GM23338 (cell line): ENCODE results near the gene DRD2.

Source experiments
- CREB1 ChIP-seq: fragments of 250-450 bp; sonication (Bioruptor Pico); IDR thresholded peaks from 2 replicates; pipeline ENCODE4 v1.5.0; 2020; ENCODE audit warnings: low read depth, mild to moderate bottlenecking, moderate library complexity
- ETS1 ChIP-seq: IDR thresholded peaks from 2 replicates; pipeline ENCODE4 v1.6.1; 2016; ENCODE audit warnings: antibody characterized with exemption
- EZH2 ChIP-seq: fragments of 200-600 bp; sonication (generic); IDR thresholded peaks from one replicate; pipeline ENCODE4 v1.8.0; 2017; ENCODE audit warnings: antibody characterized with exemption, mild to moderate bottlenecking, low read depth; ENCODE audit not compliant: unreplicated experiment
- EZH2phosphoT487 ChIP-seq: fragments of 200-600 bp; sonication (generic); IDR thresholded peaks from one replicate; pipeline ENCODE4 v1.8.1; 2018; ENCODE audit warnings: antibody characterized with exemption; ENCODE audit not compliant: unreplicated experiment
- JUNB ChIP-seq: IDR thresholded peaks from one replicate; pipeline ENCODE4 v1.6.1; 2016; ENCODE audit warnings: antibody characterized with exemption; ENCODE audit not compliant: unreplicated experiment
- NANOG ChIP-seq: IDR thresholded peaks from 2 replicates; pipeline ENCODE4 v1.6.1; 2016; ENCODE audit warnings: antibody characterized with exemption, borderline replicate concordance
- POLR2AphosphoS5 ChIP-seq: IDR thresholded peaks from 2 replicates; pipeline ENCODE4 v1.6.1; 2016; ENCODE audit warnings: antibody characterized with exemption, low read depth
- REST ChIP-seq: IDR thresholded peaks from one replicate; pipeline ENCODE4 v1.6.1; 2018; ENCODE audit warnings: antibody characterized with exemption; ENCODE audit not compliant: unreplicated experiment
- ZNF114 ChIP-seq: fragments of 250-450 bp; sonication (Bioruptor Pico); IDR thresholded peaks from 2 replicates; pipeline ENCODE4 v1.5.0; 2020; ENCODE audit warnings: mild to moderate bottlenecking, moderate library complexity
- ZNF331 ChIP-seq: fragments of 250-450 bp; sonication (Bioruptor Pico); IDR thresholded peaks from 2 replicates; pipeline ENCODE4 v1.5.0; 2020; ENCODE audit warnings: low read depth, mild to moderate bottlenecking, moderate library complexity
- TF ChIP-seq, protein P1 (sequence below), 2 experiments: fragments of 200-600 bp in 1 of 2; sonication (generic) in 1 of 2; conservative IDR thresholded peaks; 2 replicates each; pipeline versions ENCODE4 v1.5.1 to v1.6.1; 2016 to 2017; ENCODE audit warnings: antibody characterized with exemption in 2 of 2, low read depth in 2 of 2, mild to moderate bottlenecking in 2 of 2, moderate library complexity in 1 of 2

GRCh38 chr11:113411536-113411935 is 63.7 kb downstream of the DRD2 start:
- TF ChIP-seq, protein P1, sequence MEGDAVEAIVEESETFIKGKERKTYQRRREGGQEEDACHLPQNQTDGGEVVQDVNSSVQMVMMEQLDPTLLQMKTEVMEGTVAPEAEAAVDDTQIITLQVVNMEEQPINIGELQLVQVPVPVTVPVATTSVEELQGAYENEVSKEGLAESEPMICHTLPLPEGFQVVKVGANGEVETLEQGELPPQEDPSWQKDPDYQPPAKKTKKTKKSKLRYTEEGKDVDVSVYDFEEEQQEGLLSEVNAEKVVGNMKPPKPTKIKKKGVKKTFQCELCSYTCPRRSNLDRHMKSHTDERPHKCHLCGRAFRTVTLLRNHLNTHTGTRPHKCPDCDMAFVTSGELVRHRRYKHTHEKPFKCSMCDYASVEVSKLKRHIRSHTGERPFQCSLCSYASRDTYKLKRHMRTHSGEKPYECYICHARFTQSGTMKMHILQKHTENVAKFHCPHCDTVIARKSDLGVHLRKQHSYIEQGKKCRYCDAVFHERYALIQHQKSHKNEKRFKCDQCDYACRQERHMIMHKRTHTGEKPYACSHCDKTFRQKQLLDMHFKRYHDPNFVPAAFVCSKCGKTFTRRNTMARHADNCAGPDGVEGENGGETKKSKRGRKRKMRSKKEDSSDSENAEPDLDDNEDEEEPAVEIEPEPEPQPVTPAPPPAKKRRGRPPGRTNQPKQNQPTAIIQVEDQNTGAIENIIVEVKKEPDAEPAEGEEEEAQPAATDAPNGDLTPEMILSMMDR (conservative IDR thresholded peaks at IDR 0.05; ENCODE audit: low read depth in 2 of 2) = no peak
- TF ChIP-seq POLR2AphosphoS5 (no peak), EZH2phosphoT487 (no peak), REST (no peak), EZH2 (no peak), CREB1 (CRISPR knock-in tag) (no peak), ZNF114 (CRISPR knock-in tag) (no peak), ZNF331 (CRISPR knock-in tag) (no peak), JUNB (no peak), NANOG (no peak), ETS1 (no peak)
